HepG2 (cell line): Measurements from ENCODE around the gene LYSMD3. TPM values are rescaled to one million over a fixed set of nuclear protein-coding genes. Genes with fewer than 3 reads are reported as not detected.

ENCODE experiments used
- ELK4 ChIP-seq: sonication (generic); formaldehyde crosslinking; IDR thresholded peaks from 2 replicates; pipeline ENCODE4 v1.9.0; 2021; ENCODE audit warnings: missing genetic modification reagents, borderline replicate concordance
- ETS1 ChIP-seq: sonication (generic); formaldehyde crosslinking; IDR thresholded peaks from 2 replicates; pipeline ENCODE4 v1.4.0; 2020; ENCODE audit warnings: missing genetic modification reagents
- ETV5 ChIP-seq: IDR thresholded peaks from 2 replicates; pipeline ENCODE4 v1.6.1; 2018; ENCODE audit warnings: missing biosample characterization, missing genetic modification reagents, inconsistent platforms, borderline replicate concordance
- GZF1 ChIP-seq: sonication (generic); formaldehyde crosslinking; IDR thresholded peaks from 2 replicates; pipeline ENCODE4 v1.5.1; 2020; ENCODE audit warnings: mild to moderate bottlenecking, missing genetic modification reagents
- HHEX ChIP-seq: IDR thresholded peaks from 2 replicates; pipeline ENCODE4 v1.6.1; 2016; ENCODE audit warnings: control low read depth
- JUNB ChIP-seq: sonication (generic); formaldehyde crosslinking; IDR thresholded peaks from 2 replicates; pipeline ENCODE4 v1.8.0; 2022; ENCODE audit warnings: missing genetic modification reagents, mild to moderate bottlenecking, borderline replicate concordance
- KDM5A ChIP-seq: fragments of 200-600 bp; sonication (generic); IDR thresholded peaks from 2 replicates; pipeline ENCODE4 v1.7.0; 2018; ENCODE audit warnings: antibody characterized with exemption, mild to moderate bottlenecking, low read length, borderline replicate concordance
- KDM6A ChIP-seq: IDR thresholded peaks from 2 replicates; pipeline ENCODE4 v1.6.1; 2016; ENCODE audit warnings: low read depth
- MBD4 ChIP-seq: IDR thresholded peaks from 2 replicates; pipeline ENCODE4 v1.6.1; 2012; ENCODE audit warnings: low read length, inconsistent platforms, borderline replicate concordance
- MNT ChIP-seq: fragments of 450-650 bp; IDR thresholded peaks from 2 replicates; pipeline ENCODE4 v1.6.1; 2016
- POGK ChIP-seq: sonication (generic); formaldehyde crosslinking; conservative IDR thresholded peaks from 2 replicates; pipeline ENCODE4 v1.8.0; 2022; ENCODE audit warnings: mild to moderate bottlenecking, moderate library complexity, missing genetic modification reagents
- PRDM4 ChIP-seq: sonication (generic); formaldehyde crosslinking; IDR thresholded peaks from 2 replicates; pipeline ENCODE4 v1.9.0; 2021; ENCODE audit warnings: missing genetic modification reagents, borderline replicate concordance
- RAD21 ChIP-seq: fragments of 450-650 bp; formaldehyde crosslinking; IDR thresholded peaks from 2 replicates; pipeline ENCODE4 v1.5.0; 2020; ENCODE audit warnings: mild to moderate bottlenecking
- SMC3 ChIP-seq: IDR thresholded peaks from 2 replicates; pipeline ENCODE4 v1.6.1; 2011; ENCODE audit warnings: low read length, improper control_type of control experiment
- TBP ChIP-seq: sonication (generic); formaldehyde crosslinking; IDR thresholded peaks from 2 replicates; pipeline ENCODE4 v1.5.0; 2020; ENCODE audit warnings: missing genetic modification reagents
- XBP1 ChIP-seq: sonication (generic); formaldehyde crosslinking; IDR thresholded peaks from 2 replicates; pipeline ENCODE4 v1.5.0; 2020; ENCODE audit warnings: missing genetic modification reagents
- ZKSCAN8 ChIP-seq: IDR thresholded peaks from 2 replicates; pipeline ENCODE4 v1.6.1; 2016; ENCODE audit warnings: borderline replicate concordance, missing genetic modification reagents, missing compliant biosample characterization
- ZMYM2 ChIP-seq: sonication (generic); formaldehyde crosslinking; IDR thresholded peaks from 2 replicates; pipeline ENCODE4 v1.8.0; 2022; ENCODE audit warnings: mild to moderate bottlenecking, missing genetic modification reagents
- ZNF263 ChIP-seq: sonication (generic); formaldehyde crosslinking; IDR thresholded peaks from 2 replicates; pipeline ENCODE4 v1.4.0; 2020; ENCODE audit warnings: missing genetic modification reagents
- ZNF510 ChIP-seq: sonication (generic); formaldehyde crosslinking; IDR thresholded peaks from 2 replicates; pipeline ENCODE4 v1.4.0; 2020; ENCODE audit warnings: low read depth, mild to moderate bottlenecking, missing genetic modification reagents
- ZNF607 ChIP-seq: sonication (generic); formaldehyde crosslinking; IDR thresholded peaks from 2 replicates; pipeline ENCODE4 v1.5.1; 2020; ENCODE audit warnings: missing genetic modification reagents, mild to moderate bottlenecking, borderline replicate concordance
- ZNF790 ChIP-seq: sonication (generic); formaldehyde crosslinking; IDR thresholded peaks from 2 replicates; pipeline ENCODE4 v1.8.0; 2022; ENCODE audit warnings: missing genetic modification reagents, mild to moderate bottlenecking, borderline replicate concordance
- polyA plus RNA-seq, 8 experiments: library from polyadenylated mRNA; depleted of rRNA in 3 of 8; stranded (reverse) in 7 of 8; unstranded in 1 of 8; fragments of >200 nt; fragmentation: Illumina TruSeq in 4 of 8; extraction: Trizol in 4 of 8; gene quantifications; 2 replicates each; pipeline versions ENCODE4 v1.2.1 to v1.2.3, GENCODE V29; 2011 to 2016; ENCODE audit warnings: low read depth in 4 of 8, missing spikeins in 1 of 8, mixed read lengths in 1 of 8; ENCODE audit not compliant: insufficient read depth in 1 of 8
- total RNA-seq, 5 experiments: library from RNA; depleted of rRNA; stranded (reverse); fragments of >200 nt; fragmentation: Illumina TruSeq; extraction: Trizol; gene quantifications; 2 replicates each; pipeline ENCODE4 v1.2.3, GENCODE V29; 2016; ENCODE audit warnings: low read depth in 1 of 5

Gene LYSMD3
- total and polyA plus RNA-seq, 2 of the 13 experiments (the other 11 are each of a cell fraction or from before 2014, with no cell fraction given): 9.1 to 13.8 TPM

- TF ChIP-seq MNT: no peak
- TF ChIP-seq RAD21 (CRISPR knock-in tag): peak; percentile 69
- no peak for TF ChIP-seq ELK4 (CRISPR knock-in tag)
- TF ChIP-seq ZNF263 (CRISPR knock-in tag): no peak
- TF ChIP-seq TBP (CRISPR knock-in tag): no peak
- no peak for TF ChIP-seq GZF1 (CRISPR knock-in tag)
- 0 out of 2 replicates have a peak, but pooled peaks have one; percentile 9 for TF ChIP-seq ZMYM2 (CRISPR knock-in tag)
- TF ChIP-seq KDM5A: peak; percentile 68; the same call in 1 of the 2 replicates
- TF ChIP-seq XBP1 (CRISPR knock-in tag): no peak
- TF ChIP-seq ZNF790 (CRISPR knock-in tag): no peak
- TF ChIP-seq HHEX: no peak
- 0 out of 2 replicates have a peak, but pooled peaks have one; percentile 26 for TF ChIP-seq ZKSCAN8 (CRISPR knock-in tag)
- no peak for TF ChIP-seq ZNF510 (CRISPR knock-in tag)
- 0 out of 2 replicates have a peak, but pooled peaks have one; percentile 9 for TF ChIP-seq KDM6A (CRISPR knock-in tag)
- TF ChIP-seq MBD4: no peak
- TF ChIP-seq SMC3: peak; percentile 68; the same call in 1 of the 2 replicates
- no peak for TF ChIP-seq ETV5
- TF ChIP-seq JUNB (CRISPR knock-in tag): no peak
- no peak for TF ChIP-seq PRDM4 (CRISPR knock-in tag)
- TF ChIP-seq POGK (CRISPR knock-in tag): no peak
- 0 out of 2 replicates have a peak, but pooled peaks have one; percentile 24 for TF ChIP-seq ZNF607 (CRISPR knock-in tag)
- no peak for TF ChIP-seq ETS1 (CRISPR knock-in tag)
These were observed 724 bp upstream of the LYSMD3 start (continued) for GRCh38 chr5:90529939-90530677.
